ENCODE data around the gene GSC.
"Not testable (repeated sequence)": the region's sequence is repeated elsewhere in the genome, so short reads cannot be mapped to it uniquely, and the experiment has no call there.

GSC gene

DNA sequence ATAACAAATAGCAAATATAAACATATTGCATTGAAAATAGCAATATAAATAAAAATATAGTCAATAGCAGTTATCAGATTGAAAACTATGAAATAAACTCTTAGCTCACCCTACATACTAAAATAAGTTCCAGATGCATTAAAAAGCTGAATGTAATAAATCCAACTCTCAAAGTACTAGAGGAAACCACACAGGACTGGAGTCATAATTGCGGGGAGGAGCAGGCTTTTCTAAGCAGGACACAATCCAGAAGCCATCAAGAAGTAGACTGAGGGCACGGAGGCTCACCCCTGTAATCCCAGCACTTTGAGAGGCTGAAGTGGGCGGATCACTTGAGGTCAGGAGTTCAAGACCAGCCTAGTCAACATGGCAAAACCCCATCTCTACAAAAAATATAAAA, 22.2 kb downstream of the GSC start:
- in situ Hi-C loops (cut with MboI; ENCODE audit: low sequenced_read_pairs): no loop called here

DNA sequence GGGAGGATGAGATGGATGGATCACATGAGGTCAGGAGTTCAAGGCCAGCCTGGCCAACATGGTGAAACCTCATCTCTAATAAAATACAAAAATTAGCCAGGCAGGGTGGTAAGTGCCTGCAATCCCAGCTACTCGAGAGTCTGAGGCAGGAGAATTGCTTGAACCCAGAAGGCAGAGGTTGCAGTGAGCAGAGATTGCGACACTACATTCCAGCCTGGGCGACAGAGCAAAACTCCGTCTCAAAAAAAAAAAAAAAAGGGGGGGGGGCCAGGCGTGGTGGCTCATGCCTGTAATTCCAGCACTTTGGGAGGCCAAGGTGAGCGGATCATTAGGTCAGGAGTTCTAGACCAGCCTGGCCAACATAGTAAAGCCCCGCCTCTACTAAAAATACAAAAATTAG, 22.8 kb downstream of the GSC start:
- in situ Hi-C loops (cut with MboI; ENCODE audit: low sequenced_read_pairs): not testable (repeated sequence)

DNA sequence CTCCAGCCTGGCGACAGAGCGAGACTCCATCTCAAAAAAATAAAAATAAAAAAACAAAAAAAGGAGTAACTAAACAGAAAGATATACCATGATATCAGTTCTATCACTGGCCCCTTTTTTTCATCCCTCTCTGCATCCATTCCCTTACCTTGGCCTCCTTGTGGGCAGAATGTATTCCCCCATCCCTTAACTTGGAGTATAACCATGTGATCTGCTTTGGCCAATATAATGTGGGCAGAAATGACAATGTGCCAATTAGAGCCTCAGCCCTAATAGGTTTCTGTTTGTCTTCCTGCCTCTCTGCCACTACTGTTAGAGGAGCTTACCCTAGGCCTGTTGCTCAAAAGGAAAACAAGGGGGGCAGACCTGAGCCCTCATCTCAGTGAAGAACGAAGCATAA, 23.8 kb downstream of the GSC start:
- in situ Hi-C loops (cut with MboI; ENCODE audit: low sequenced_read_pairs): no loop called here

DNA sequence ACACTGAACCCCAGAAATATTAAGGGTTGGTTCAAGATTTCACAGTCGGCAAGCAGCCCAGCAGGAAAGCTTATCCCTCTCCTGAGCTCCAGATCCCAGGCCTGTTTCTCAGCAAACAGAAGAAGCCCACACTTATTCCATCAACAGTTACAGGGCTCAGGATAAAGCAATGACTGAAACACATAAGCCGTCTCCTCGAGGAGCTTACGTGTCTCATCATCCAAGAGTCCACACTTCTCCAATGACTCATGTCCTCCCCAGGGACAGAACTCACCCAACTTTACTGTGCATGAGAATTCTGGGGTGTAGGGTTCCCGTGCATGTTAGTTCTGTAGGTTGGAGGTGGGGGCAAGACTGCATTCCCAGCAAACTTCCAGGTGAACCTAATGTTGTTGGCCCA, 31.2 kb downstream of the GSC start:
- in situ Hi-C loops (cut with MboI; ENCODE audit: low sequenced_read_pairs): no loop called here

- in situ Hi-C loops (cut with MboI; ENCODE audit: low sequenced_read_pairs): no loop called here
These were observed 31.8 kb downstream of the GSC start for GRCh38 chr14:94738097-94738496.

DNA sequence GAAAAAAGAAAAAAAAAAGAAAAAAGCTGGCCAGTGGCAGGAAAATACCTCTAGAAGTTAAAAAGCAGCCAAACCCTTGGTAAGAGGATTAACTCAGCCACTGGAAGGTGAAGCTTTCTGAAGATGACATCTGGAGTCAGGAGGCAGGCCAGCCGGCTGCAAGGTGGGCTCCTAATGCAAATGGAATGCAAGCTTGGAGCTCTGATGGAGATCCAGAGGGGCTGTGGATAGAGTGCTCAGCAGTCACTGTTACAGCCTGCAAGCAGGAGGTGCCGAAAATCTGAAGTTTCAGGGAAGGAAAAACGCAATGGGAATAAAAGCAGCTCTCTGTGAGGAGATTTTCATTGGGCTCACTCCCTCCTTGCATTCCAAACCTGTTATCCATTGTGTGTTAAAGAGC, 41.0 kb downstream of the GSC start:
- in situ Hi-C loops (cut with MboI; ENCODE audit: low sequenced_read_pairs): no loop called here

- in situ Hi-C loops (cut with MboI; ENCODE audit: low sequenced_read_pairs): not testable (repeated sequence)
These were observed 41.5 kb downstream of the GSC start for GRCh38 chr14:94728440-94728839.

DNA sequence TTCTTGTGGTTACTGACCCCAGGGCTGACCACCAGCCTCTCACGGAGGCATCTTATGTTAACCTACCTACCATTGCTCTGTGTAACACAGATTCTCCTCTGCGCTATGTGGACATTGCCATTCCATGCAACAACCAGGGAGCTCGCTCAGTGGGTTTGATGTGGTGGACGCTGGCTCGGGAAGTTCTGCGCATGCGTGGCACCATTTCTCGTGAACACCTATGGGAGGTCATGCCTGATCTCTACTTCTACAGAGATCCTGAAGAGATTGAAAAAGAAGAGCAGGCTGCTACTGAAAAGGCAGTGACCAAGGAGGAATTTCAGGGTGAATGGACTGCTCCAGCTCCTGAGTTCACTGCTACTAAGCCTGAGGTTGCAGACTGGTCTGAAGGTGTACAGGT, 43.3 kb downstream of the GSC start:
- in situ Hi-C loops (cut with MboI; ENCODE audit: low sequenced_read_pairs): not testable (repeated sequence)

DNA sequence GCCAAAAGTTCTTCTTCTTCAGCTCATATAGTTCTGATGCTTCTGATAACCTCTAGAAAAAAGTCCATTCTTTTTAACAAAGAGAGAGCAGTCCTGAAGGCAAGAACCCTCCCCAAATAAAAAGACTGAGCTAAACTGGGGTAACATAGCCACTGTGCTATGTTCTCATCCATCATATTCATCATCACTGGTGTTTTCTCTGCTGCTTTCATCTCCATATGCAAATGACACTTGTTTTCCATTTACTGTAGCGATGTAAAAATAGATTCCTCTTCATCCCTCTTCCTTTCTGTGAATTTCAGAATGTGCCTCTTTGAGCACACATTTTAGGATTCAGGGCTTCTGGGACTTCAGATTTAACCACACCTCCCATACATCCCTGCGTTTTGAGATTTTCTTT, 44.9 kb downstream of the GSC start:
- in situ Hi-C loops (cut with MboI; ENCODE audit: low sequenced_read_pairs): no loop called here

DNA sequence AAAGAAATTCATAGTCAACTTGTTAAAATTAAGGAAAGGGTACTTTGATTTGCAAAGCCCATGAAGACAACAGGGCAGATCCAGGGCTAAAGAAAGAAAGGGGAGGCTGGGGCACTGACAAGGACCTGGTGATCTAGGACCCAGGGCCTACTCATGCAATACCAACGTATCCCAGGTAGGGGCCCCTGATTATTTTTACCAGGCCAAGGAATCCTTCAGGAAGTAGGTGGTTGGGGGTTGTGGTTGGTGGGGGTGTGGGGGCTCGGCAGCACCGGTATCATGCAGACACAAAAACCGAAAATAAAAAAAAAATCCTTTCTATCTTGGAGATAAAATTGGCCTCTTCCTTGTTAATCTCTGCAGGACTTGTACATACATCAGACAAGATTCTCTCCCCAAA, 47.5 kb downstream of the GSC start:
- in situ Hi-C loops (cut with MboI; ENCODE audit: low sequenced_read_pairs): no loop called here

Data from HL-60/S4 treated with phorbol 12-myristate 13-acetate at 8.2 ng/mL for 4 days and 3 days (cell line).